ENCODE results near the gene TYMP.

The TYMP gene

GRCh38 chr22:50507421-50507990 lies 22.3 kb downstream of the TYMP start, which contains the start of gene LMF2:
Gene LMF2 (minus strand): TSS chr22:50507702. CDS start chr22:50507675, 27 bp downstream.
- ATAC-seq, result peak; percentile 89
- TF ChIP-seq TSHZ2 (CRISPR knock-in tag; IDR thresholded peaks at IDR 0.05) (no peak), ARNTL (CRISPR knock-in tag; IDR thresholded peaks at IDR 0.05; ENCODE audit: borderline replicate concordance, low read depth) (no peak), ZFP30 (CRISPR knock-in tag; IDR thresholded peaks at IDR 0.05) (no peak)

GRCh38 chr22:50506611-50507420 lies 23.0 kb downstream of the TYMP start:
- ATAC-seq, result peak; percentile 41
- no peak for TF ChIP-seq SNAI2 (CRISPR knock-in tag; IDR thresholded peaks at IDR 0.05)
- TF ChIP-seq ZFP30 (CRISPR knock-in tag; IDR thresholded peaks at IDR 0.05), result no peak
- TF ChIP-seq BACH2 (CRISPR knock-in tag; IDR thresholded peaks at IDR 0.05; ENCODE audit: borderline replicate concordance), result no peak
- TF ChIP-seq PATZ1 (CRISPR knock-in tag; IDR thresholded peaks at IDR 0.05; ENCODE audit: borderline replicate concordance), result no peak

- TF ChIP-seq ZNF70 (CRISPR knock-in tag; IDR thresholded peaks at IDR 0.05), result no peak
- no peak for ATAC-seq
Measured at GRCh38 chr22:50505776-50506610, 23.8 kb downstream of the TYMP start.

GRCh38 chr22:50505276-50505775 lies 24.5 kb downstream of the TYMP start:
- no peak for TF ChIP-seq GLIS3 (CRISPR knock-in tag; IDR thresholded peaks at IDR 0.05)
- TF ChIP-seq TSHZ2 (CRISPR knock-in tag; IDR thresholded peaks at IDR 0.05), result no peak
- no peak for TF ChIP-seq ZNF8 (CRISPR knock-in tag; IDR thresholded peaks at IDR 0.05)
- TF ChIP-seq PATZ1 (CRISPR knock-in tag; IDR thresholded peaks at IDR 0.05; ENCODE audit: borderline replicate concordance), result no peak
- TF ChIP-seq ZNF70 (CRISPR knock-in tag; IDR thresholded peaks at IDR 0.05), result no peak
- TF ChIP-seq TCF4 (CRISPR knock-in tag; IDR thresholded peaks at IDR 0.05; ENCODE audit: borderline replicate concordance), result no peak
- TF ChIP-seq ZC3H10 (CRISPR knock-in tag; IDR thresholded peaks at IDR 0.05), result no peak
- no peak for TF ChIP-seq ZFP30 (CRISPR knock-in tag; IDR thresholded peaks at IDR 0.05)
- no peak for TF ChIP-seq ZNF565 (CRISPR knock-in tag; conservative IDR thresholded peaks at IDR 0.05; ENCODE audit: low read depth)
- no peak for ATAC-seq
